ENCODE measurements around the gene RBMS3.
"Not testable (repeated sequence)": the region's sequence is repeated elsewhere in the genome, so short reads cannot be mapped to it uniquely, and the experiment has no call there.

RBMS3 gene

DNA sequence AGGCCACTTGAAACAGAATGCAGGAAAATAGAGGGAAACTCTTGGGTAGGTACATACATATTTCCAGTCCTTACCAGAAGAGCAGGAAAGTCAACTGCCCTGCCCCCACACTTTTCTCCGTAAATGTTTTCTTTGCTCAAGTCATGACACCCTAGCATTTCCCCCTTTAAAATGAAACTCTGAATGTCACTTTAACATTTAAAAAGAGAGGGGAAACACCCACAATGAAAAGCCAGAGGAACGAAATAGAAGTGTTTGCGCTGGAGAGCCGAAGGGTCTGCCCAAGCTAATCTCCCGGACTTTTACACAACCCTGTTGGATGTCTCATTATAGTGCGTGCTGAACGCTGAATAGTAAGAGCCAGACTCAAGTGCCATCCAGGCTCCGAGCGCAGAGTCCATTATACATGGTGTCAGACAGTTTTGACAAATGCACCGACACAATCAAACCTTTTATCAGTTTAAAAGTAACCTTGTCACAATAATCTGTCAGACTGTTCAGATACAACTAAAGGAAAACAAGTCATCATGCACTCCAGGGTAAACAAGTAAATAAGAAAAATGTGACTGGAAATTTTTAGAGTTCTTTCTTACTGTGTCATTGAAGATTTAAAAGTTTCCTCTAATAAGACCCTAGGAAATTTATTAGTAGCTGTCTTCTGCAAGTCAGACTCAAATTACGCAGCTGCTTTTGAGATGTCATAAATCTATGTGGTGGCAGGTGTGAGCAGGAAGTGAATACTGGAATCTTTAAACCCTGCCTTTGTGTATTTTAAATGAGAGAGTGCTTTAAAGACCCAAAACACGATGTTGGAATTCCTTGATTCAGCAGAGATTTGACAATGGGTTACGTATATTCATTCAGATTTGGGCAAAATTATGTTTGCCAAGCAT is 159.8 kb downstream of the RBMS3 start:
- DNase-seq, result no peak

DNA sequence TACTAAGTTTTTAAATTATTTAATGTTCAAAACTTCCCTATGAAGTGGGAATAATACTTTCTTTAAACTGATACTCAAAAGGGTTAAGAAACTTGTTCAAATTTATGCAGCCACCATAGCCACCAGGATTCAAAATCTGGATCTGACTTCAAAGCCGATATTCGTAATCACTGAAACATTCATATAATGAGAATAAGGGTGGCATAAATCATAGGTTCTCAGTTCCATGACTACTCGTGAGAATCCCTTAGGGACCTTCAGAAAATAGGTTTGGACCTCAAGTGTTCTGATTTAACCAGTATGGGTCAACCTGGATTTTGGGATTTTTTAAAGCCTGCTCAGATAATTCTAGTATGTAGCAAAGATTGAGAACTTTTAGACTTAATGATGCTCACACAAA is 160.6 kb downstream of the RBMS3 start:
- DNase-seq, result no peak

DNA sequence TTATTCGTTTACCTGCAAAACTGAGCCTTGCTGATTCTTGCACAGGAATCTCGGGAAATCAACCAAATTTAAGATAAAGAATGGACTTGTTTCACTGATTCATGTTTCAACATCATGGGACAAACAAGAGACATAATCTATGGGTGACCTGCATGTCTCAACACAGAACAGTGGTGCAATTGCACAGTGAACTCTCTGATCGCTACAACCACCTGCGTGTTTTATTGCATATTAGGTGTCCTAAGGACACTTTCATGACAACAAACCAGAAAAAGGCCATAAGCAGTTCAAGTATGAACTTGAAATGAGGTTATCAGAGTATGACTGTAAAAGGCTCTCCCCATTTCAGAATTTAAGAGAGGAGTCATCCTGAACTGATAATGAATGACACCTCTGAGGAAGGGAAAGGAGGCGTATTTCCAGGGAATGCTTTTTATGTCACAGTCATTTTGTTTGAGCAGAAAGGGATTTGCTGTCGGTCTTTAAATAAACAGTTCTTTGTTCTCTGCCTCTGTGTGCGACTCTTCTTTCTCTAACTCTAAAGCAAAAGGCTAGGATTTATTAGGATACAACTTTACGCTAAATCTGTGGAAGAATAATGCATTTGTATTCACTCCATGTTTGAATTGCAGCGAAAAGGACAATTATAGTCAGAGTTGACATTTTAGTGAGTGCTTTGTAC is 167.2 kb downstream of the RBMS3 start:
- no peak for DNase-seq

DNA sequence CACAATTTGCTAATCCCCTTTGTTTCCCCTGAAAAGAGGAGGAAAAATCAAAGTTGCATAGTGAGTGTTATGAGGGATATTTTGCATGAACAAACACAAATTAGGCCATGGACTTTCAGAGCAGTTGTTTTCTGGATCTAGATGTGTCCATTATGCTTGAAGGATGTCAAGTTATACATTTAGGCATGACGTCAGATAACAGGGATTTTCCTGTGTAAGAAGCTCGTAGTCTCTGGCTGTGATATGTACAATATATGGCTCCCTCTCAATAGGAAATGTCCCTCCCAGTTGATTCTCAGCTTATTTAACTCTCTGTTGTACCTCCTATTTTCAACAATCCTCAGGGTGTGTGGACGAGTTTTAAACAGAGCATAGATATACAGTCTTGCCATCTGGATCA is 171.0 kb downstream of the RBMS3 start:
- DNase-seq, result no peak

DNA sequence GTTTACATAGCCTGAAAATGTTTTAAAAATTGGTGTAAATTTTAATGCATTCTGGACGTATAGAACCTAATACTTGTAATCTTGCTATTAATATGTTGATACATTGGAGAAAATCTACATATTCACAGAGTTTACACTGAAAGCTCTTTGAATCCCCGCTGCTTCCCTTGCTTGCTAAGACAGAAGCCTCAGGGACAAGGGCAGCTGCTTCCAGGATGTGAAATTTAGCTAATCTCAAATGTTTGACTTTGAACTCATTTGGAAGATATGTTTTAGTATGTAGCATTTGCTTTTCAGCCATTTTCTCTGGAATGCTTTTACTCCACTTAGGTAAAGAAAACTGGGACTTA is 172.0 kb downstream of the RBMS3 start:
- DNase-seq, result no peak

DNA sequence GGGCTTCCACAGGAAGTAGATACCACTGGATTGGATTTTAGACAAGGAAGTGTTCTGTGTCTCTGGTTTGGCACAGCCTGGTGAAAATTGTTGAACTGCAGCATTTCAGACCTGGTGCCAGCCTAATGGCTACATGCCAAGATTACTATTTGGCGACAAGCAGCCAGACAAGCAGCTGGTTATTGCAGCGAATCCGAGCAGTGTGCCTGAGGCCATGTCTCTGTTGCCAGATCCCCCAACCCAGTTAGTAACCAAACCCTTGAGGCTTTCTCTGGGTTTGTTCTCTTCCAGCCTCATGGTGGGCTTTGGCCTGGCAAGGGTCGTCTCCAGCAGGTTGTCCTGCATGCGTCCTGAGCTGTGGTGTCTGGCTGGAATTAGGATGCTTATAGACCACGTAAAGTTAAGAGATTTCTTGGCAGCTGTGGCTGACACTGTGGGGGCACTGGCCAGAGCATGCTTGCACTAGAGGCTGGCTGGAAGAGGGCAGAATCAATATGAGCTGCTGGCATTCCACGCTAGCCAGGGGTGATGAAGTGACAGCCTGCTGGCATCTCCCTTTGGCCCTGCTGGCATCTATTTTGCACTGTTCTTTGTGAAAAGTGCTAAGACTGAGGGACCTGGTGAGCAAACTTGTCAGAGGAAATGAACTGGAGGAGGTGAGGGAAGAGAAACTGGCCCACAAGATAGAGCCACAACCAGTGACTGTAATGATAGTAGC is 172.6 kb downstream of the RBMS3 start:
- DNase-seq, result no peak

DNA sequence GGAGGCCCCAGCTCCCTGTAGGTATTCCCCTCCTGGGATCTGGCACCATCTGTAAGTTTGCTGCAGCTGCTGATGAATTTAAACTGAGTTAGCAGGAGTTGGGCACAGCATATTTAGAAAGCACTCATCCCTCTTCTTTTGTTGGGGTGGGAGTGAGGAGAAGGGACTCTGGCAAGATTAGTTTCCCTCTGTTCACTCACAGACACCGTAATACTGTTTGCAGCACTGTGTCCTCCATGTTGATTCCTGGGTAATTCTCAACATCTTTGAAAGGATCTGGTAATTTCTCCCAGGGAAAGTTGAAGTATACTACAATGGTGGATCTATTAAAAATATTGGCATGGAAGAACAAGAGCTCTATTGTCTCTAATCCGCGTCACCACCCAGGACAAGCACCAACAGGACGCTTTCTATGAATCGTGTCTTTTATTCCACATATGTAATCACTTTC is 173.3 kb downstream of the RBMS3 start:
- no peak for DNase-seq

DNA sequence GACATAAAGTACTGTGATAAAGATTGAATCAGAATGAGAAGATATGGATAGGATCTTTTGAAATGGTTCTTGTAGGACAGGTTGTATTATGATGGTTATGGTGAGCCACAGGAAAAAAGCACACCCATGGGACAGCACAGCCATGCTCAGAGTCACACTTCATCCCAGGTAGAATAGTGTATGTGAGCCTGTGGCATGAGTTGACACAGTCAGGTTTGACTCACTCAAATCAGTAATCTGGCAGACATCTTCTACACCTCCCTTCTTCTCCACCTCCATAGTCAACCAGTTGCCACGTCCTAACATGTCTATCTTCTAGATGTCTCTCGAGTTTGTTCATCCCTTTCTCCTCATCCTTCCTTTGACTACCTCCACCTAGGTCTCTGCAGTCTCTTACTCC is 176.0 kb downstream of the RBMS3 start:
- DNase-seq, result no peak

DNA sequence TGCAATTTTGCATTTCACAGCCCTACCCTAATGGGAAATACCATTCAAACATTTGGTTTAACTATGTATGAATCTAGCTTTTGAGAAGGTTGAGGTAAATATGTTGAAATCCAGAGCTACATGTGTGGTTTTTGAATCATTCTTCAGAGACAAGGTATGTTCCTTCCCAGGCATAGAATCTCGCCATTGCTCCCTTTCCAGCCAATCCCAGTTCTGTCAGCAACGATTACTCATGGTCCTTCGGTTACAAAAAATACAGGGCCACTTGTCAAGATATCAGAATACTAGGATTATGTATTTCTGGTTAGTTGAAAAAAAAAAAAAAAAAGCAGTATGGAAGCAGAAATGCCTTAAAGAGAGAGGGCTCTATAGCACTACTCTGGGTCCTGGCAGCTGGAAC is 182.4 kb downstream of the RBMS3 start:
- DNase-seq, result no peak

DNA sequence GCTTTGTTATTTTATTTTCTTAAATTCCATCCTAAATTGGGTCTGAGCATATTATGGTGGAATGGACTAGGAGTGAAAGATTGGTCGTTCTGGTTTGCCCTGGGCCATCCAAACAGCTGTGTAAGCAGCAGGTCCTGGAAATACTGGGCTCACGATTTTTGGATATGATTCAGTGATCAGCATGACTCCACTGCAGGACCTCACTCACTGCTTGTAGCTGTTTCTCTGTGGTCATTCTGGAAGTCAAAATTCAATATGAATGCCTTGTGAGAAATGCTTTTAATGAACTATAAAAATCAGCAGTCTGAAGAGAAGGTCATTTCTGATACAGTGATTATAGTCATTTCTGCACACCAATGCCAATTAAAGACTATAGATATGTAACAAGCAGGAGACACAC is 185.0 kb downstream of the RBMS3 start:
- DNase-seq, result no peak

DNA sequence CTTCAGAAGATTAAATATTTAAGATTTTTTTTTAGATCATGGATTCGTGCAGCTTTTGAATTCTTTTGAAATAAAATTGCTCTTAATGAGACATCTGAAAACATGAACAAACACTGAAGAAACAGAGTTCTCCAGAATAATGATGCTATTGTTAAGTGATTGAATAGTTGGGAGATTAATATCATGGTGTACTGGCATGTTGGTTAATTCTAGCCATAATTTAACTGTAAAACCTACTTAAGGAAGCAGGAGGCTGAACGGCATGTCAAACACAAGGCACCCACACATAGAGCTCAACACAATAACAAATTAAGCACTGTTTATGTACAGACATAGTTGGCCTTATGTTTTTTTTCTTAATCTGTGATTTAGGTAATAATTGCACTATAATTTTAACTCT is 185.6 kb downstream of the RBMS3 start:
- no peak for DNase-seq

DNA sequence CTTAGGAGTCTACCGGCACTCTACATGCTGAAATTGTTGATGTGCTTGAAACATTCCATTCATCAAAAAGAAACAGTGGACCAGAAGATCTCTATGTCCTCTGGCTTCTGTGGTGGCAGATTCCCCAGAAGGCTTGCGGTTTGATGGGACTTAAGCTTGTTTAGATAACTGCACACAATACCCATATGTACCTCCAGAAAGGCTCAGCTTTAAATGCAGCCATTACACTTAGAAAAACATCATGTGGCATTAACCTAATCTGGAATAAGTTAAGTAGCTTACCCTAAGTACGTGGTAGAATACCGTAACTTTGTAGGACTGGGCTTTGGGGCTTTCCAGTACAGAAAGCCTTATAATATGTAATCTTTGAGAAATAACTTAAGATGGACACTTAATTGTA is 187.3 kb downstream of the RBMS3 start:
- no peak for DNase-seq

DNA sequence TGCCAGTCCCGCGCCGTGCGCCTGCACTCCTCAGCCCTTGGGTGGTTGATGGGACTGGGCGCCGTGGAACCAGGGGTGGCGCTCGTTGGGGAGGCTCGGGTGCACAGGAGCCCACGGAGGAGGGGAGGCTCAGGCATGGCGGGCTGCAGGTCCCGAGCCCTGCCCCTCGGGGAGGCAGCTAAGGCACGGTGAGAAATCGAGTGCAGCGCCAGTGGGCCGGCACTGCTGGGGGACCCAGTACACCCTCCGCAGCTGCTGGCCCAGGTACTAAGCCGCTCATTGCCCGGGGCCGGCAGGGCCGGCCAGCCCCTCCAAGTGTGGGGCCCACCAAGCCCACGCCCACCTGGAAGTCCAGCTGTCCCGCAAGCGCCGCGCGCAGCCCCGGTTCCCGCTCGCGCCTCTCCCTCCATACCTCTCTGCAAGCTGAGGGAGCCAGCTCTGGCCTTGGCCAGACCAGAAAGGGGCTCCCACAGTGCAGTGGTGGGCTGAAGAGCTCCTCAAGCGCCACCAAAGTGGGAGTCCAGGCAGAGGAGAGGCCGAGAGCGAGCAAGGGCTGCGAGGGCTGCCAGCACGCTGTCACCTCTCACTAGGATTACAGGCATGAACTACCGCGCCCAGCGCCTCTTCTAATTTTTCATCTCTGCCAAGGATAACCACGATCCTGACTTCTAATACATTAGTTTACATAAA is 192.8 kb downstream of the RBMS3 start:
- DNase-seq, result not testable (repeated sequence)

DNA sequence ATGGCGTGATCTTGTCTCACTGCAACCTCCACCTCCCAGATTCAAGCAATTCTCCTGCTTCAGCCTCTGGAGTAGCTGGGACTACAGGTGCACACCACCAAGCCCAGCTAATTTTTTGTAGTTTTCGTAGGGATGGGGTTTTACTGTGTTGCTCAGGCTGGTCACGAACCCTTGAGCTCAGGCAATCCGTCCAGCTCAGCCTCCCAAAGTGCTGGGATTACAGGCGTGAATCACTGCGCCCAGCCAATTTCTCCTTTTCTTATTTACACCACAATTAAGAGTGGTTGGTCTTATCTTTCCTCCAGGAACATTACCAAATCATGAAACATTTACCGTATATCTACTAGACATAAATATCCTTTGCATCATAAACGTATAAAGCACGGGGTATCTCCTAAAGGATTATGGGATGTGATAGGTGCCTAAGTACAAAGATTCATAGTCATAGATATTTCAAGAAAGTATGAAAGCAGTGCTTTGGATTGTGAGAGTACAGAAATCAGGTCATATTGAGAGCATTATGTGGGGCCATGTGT is 194.5 kb downstream of the RBMS3 start:
- DNase-seq, result no peak

DNA sequence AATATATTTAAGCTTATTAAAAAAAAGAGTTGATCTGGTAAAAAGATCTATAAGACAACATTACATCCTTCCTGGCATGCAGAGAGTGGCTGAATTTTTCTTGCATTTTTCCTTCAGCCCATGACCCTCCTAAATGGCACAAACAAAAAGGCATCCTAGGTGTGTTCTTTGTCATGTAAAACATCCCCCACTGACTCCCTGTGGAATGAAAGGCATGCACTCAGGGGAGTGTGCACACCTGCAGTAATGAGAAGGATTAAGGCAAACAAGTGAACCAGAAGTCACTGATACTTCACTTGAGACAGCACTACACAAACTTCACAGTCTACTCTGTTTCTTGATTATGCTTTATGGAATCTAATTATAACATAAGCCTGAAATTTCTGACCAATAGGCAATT is 195.0 kb downstream of the RBMS3 start:
- DNase-seq, result no peak

DNA sequence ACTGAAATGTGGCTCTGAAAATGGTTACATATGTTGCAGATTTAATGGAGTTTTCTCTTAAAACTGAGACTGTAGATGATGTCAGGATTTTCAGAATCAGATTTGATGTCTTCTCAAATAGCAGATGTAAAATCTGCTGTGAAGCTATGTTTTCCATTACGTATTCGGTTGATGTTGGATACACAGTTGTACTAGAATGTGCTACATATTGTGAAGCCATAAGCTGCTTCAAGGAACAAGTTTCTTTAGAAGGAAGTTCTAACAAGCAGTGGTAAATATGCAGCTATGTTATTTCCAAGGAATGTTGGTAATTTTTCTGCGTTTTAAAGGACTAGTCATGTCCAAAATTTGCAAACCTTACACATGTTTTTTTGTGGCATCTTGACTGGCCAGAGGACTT is 197.7 kb downstream of the RBMS3 start:
- no peak for DNase-seq

DNA sequence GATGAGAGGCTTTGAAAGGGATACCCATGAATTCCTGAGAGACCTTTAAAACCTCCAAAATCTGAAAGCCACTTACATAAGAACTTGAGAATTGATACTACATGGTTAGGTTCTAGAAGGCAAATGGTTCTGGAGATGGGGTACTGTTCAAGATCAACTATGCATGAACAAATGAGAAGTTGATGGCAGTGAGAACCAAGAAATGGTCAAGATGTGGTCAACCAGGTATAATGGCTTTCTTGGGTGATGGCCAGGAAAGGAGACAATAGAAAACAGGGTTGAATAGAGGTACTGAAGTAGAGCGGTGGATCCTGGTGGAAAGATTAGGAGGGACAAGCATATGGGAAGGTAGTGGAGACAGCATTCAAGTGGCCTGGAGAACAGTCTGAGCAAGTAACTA is 200.4 kb downstream of the RBMS3 start:
- no peak for DNase-seq

DNA sequence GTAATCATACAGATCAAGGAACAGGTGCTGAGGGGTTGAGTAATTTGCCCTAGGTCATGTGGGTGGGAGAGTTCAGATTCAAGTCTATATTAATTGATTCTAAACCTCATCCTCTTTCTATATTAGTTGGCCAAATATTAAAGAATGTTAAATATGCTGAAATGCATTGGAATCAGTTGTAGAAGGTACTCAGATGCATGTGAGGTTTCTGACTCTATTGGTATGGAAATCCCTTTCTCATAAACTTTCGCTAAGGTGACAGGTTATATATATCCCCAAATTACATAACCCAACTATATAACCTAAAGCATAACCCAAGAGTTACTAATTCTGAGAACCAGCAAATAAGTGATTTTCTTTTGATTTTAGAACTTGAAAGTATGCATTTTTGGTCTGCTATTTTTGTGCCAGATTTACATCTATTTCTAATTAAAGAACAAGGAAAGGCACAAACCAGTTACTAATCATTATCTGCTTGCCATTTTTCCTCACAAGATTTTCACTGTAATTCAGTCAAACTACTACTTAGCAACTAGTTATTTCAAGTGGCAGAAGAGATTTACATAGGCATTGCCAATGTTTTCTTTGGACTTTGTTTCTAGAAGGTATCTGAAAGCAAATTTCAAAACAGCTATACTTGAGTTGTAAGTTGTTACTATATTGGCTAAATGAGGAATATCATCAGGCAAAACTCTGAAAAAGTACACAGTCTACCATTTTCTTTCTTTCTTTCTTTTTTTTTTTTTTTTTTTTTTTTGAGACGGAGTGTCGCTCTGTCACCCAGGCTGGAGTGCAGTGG is 201.3 kb downstream of the RBMS3 start:
- DNase-seq, result no peak

DNA sequence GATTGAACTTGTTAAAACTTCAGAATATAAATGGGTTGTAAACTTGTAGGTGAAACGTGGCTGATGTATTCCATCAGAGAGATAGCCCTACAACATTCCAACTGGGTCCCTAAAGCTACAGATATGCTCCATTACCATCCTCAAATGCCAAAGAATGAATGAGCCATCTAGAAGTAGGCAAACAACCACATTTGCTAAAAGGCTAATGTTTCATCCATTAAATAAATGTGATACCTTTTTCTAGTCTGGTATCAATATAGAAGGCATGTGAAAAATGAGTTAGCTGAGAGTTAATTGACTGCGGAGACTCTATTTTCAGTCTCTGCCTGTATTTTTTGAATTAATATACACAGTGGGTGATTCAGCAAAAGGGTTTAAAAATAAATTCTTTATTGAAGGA is 203.8 kb downstream of the RBMS3 start:
- no peak for DNase-seq

DNA sequence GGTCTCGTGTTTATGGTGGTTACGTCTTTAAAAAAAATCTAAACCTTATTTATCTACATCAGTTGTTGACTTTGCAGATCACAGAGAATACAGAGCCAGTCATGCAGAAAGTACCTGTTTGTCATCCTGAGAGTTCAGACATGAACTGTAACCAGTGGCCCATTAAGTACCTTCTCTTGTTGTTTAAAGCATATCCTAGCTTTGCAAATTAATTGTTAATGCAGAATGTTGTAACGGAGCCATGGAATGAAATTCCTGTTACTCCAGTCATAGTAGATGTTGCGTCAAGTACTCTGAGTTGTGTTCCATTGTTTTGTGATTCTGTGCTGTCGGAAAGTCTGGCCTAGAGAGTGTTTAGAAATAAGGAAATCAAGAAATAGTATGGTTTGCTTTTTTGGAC is 205.2 kb downstream of the RBMS3 start:
- no peak for DNase-seq

DNA sequence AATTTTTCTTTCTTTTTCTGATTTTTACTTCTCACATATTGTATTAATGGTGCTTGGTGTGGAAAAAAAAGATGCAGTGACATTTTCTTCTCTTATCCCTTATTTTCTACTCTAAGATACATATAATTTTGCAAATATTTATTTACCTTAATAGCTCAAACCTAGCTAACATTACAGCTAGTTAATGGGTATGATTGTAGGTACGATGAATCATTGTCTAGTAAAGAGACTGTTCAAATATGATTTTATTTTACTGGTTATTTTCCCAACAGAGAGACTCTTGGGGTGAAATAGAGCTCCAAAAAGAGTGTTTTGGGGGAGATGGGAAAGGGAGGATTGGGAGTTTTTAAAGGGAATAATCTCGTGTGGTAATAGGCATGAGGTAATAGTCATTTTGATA is 206.0 kb downstream of the RBMS3 start:
- DNase-seq, result no peak

DNA sequence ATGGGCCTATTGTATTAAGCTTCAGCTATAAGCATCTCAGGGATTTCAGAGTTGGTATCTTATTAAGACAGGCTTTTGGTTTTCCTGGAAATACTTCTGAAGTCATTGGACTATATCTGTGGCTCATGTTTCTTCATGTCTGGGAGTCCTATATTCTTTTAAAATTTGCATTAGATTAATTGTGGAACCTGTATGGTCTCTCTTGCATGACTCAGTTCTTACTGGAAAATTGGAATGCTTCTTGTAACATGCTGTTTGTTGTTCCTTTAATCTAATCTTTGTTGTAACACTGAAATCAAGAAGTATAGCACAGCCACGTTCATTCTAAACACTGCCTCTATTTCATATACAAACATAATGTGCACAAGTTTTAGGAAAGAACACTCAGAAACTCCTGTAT is 208.1 kb downstream of the RBMS3 start:
- no peak for DNase-seq
